GM13977 (cell line): ENCODE measurements around the gene TLN1.
A peak's percentile ranks its signal among the peaks of the same experiment; 100 is the strongest.

Experiments used
- DNase-seq: peaks from one replicate; pipeline ENCODE4 v3.0.0; 2012; ENCODE audit warnings: low spot score
- in situ Hi-C: fragments of 300-500 bp; cut with MboI; formaldehyde crosslinking; loops from one replicate; pipeline ENCODE4 v1.12.0; 2022; ENCODE audit warnings: low sequenced_read_pairs, low pct_unique_long_range_greater_than_20kb, mixed read lengths, inconsistent platforms; ENCODE audit not compliant: unreplicated experiment
- TF ChIP-seq, protein P1 (sequence below): IDR thresholded peaks from 2 replicates; pipeline ENCODE4 v1.5.1; 2012; ENCODE audit warnings: mild to moderate bottlenecking, control low read depth; ENCODE audit not compliant: insufficient read depth; ENCODE audit errors: extremely low read depth, missing control alignments

TLN1 gene

DNA sequence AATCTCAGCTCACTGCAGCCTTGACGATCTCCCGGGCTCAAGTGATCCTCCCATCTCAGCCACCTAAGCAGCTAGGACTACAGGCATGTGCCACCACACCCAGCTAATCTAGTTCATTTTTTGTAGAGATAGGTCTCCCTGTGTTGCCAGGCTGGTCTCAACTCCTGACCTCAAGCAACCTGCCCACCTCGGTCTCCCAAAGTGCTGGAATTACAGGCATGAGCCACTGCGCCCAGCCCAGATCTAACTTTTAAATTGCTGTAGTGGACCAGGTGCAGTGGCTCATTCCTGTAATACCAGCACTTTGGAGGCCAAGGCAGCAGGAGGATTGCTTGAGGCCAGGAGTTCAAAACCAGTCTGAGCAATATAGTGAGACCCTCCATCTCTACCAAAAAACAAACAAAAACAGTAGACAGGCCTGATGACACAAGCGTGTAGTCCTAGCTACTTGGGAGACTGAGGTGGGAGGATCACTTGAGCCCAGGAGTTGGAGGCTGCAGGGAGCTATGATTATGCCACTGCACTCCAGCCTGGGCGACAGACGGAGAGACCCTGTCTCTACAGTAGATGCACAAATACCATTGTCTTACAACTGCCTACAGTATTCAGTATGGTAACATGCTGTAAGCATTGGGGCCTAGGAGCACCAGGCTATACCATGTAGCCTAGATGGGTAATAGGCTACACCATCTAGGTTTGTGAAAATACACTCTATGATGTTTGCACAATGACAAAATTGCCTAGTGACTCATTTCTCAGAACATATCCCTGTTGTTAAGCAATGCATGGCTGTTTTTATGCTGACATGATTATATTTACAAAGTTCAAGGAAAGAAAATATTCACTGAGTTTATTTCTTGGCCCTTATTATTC, 79.8 kb downstream of the TLN1 start:
- no peak for DNase-seq
- in situ Hi-C loops, result no loop called here
- TF ChIP-seq, protein P1, sequence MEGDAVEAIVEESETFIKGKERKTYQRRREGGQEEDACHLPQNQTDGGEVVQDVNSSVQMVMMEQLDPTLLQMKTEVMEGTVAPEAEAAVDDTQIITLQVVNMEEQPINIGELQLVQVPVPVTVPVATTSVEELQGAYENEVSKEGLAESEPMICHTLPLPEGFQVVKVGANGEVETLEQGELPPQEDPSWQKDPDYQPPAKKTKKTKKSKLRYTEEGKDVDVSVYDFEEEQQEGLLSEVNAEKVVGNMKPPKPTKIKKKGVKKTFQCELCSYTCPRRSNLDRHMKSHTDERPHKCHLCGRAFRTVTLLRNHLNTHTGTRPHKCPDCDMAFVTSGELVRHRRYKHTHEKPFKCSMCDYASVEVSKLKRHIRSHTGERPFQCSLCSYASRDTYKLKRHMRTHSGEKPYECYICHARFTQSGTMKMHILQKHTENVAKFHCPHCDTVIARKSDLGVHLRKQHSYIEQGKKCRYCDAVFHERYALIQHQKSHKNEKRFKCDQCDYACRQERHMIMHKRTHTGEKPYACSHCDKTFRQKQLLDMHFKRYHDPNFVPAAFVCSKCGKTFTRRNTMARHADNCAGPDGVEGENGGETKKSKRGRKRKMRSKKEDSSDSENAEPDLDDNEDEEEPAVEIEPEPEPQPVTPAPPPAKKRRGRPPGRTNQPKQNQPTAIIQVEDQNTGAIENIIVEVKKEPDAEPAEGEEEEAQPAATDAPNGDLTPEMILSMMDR, result no peak

DNA sequence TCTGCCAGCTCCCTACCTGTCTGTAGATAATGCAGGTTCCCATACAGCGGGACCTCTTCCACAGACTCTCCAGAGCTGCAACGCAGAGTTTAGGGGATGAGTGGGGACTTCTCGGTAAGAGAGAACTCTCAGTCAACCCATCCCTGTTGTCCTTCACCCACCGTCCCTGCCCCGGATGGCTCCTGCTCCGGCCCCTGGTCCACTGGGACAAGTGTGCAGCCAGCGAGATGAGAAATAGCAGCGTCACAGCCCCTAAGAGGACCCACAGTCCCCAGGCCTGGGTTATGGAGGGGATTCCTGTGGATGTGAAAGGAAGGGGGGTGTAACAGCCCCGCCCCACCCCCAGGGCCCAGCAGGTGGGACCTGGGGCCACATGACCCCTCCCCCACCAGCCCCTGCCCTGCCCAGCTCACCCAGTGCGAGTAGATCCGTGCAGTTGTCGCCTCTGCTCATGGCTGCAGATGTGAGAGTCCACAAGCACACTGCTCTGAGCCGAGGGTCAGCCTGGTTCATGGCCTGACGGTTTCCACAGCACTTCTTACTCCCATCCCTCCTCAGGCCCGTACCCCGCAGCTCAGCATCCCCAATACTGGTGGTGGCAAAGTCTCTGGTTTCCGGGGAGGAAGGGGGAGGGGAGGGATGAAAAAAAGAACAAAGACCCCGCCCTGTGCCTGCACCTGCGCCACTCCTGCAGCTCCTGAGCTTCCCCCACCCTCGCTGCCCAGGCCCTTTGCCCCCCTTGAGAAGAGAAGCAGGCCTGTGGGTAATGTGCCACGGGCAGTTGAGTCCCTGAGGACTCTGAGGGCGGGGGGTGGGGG, 81.4 kb downstream of the TLN1 start, which contains the start of gene SIT1:
TSS of gene SIT1 (minus strand) at position 591 of the 818 bp plus-strand sequence. CDS start at position 513, 78 bp downstream.
- TF ChIP-seq, protein P1, result no peak
- in situ Hi-C loops, result no loop called here
- DNase-seq, result peak; percentile 43

DNA sequence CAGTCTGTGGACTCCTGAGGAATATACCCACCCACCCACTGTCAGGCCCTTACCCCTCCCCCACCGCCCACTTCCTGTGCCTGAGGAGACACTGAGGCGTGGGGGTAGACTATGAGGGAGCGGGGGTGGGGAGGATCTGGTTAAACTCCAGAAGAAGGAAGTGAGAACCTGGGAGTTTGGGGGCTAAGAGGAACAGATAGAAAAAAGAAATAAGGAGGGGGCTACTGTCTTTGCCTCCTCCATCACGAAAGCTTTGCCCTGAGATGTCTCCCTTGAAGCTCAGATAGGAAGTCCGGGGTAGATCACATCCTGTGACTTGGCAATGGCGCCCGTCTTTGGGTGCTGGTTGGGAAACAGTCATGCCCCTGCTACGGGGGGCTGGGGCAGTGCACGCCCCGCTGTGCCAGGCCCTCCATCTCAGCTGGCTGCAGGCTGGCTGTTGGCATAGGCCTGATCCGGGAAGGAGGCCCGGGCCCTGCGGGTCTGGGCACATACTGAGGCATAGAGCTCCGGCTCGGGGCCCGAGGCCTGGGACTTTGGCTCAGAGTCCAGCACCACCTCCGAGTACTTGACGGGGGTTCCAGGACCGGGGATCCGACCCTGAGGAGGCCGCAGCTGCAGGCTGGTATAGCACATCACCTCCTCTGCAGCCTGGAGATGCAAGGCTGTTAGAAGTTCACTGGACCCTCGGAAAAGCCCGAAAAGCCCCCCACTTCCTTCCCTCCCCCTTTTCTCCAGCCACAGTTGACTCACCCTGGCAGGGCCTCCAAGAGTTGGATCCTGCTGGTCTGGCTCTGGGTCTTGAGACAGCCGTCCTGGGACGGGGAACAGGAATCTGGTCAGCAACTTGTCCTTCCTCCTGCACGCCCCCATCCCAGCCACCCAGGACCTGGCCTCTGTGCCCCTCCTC, 82.3 kb downstream of the TLN1 start:
- TF ChIP-seq, protein P1, result no peak
- in situ Hi-C loops, result no loop called here
- peak; percentile 47 for DNase-seq
